NCI-H2029 (cell line): Measurements from ENCODE around the gene PCDHGC5.

Source experiments
- DNase-seq: peaks from one replicate; lab custom pipeline; 2025; lab: John Stamatoyannopoulos, UW

PCDHGC5 gene

DNA sequence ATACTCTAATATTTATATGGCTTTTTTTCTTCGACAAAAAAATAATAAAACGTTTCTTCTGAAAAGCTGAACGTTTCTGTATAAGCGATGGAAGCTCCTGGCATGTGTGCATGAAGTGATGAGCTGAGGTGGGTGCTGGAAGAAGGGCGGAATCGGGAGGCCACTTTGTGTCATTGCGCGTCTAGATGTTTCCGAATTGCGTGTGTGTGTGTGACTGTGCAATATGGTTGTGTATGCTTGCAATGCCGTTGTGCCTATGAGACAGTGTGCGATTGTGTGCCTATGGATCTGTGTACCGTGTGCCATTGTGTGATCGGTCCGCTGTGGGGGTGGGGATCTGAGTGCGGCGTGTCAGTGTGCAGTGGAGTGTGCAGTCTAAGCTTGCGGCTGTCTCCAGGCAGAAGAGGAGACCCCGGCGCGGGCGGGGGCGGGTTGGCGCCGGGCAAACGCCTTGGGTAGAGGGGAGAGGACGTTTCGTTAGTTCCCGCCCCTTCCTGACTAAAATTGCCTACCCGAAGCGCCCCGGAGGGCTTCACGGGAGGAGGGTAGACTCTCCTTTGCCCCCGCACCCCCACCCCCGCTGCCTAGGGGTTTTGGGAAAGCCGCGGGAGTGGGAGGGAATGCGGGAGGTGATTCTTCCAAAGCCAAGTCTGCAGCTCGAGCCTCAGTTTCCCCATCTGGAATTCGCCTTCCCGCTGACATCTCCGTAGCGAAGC is 24.2 kb downstream of the PCDHGC5 start:
- DNase-seq, result peak; percentile 42

DNA sequence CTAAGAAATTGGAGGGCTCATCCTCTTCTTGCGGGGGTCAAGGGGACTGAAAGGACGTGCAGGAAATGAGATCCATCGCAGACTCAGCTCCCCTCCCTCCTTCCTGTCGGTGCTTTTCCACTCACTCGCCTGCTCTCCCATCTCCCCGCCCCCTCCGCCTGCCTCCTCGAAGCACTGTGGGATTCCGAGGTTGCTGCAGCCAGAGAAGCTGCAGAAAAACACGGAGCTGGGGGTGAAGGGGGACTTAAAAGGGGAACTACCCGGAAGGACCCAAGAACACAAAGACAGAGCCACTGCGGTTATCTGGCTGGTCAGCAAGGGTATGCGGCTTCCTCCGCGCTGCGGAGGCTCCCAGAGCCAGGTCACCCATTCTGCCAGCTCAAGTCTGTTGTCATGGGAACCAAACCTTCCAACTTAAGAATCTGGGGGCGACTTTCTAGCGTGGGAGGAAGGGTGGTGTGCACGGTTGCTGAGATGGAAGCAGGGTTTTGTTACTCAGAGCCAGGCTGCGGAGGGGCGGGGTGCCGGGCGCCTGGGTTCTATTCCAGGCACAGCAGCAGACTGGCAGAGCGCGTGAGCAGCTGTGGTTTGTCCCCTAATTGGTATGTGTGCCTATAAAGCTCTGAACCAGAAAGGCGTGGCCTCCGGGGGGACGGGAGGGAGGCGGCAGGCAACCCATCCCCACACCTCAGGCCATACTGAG is 24.9 kb downstream of the PCDHGC5 start:
- DNase-seq, result peak; percentile 53

DNA sequence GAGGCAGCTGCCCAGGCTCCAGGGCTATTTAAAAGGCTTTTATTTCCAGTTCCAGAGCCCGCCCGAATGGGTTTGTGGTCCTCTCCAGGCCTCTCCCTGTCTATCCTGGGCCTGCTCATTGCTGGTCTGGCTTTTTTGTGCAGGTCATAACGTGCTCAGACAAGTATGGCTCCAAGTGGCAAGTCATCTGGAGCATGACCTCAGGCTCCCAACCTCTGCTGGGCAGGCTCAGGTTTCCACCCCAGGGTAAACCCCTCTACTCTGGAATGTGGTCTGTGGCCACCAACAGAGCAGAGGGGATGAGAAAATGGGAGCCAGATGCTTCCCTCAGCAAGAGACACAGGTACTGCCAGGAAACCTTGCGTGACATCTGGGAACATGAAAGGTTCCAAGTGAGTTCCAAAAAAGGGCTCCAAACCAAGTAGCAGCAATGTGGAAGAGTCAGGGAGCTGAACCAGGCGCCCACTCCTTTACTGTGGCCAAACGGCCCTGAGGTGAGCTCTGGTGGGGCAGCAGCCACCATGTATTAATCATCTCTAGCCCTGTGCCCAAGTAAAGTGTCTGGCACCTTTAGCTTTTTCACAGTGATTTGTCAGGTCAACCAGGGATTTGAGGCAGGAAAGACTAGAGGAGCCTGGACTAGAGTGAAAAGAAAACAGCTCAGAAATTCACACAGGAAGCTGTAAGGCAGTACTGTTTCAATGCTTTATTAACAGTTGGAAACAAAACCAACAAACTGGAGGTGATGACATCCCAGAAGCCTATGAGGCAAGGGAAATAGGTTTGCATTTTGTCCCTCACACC is 25.7 kb downstream of the PCDHGC5 start:
- no peak for DNase-seq

DNA sequence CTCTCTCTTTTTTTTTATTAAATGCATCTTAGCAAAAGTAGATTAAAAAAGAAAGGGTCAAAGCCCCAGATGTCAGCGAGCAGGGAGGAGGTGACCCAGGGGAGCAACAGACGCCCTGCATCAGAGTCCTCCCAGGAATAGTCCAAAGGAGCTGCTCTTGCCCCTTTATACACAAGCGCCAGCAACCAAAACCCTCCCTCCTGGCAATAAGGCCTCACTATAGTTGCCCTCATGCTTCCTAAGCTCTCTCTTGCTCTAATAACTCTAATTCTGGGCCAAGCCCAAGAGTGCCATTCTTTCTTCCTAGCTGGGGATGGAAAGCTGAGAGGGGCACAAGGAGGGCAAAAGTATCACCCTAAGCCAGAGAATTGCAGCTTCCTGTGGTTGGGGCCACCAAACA is 26.3 kb downstream of the PCDHGC5 start:
- no peak for DNase-seq

DNA sequence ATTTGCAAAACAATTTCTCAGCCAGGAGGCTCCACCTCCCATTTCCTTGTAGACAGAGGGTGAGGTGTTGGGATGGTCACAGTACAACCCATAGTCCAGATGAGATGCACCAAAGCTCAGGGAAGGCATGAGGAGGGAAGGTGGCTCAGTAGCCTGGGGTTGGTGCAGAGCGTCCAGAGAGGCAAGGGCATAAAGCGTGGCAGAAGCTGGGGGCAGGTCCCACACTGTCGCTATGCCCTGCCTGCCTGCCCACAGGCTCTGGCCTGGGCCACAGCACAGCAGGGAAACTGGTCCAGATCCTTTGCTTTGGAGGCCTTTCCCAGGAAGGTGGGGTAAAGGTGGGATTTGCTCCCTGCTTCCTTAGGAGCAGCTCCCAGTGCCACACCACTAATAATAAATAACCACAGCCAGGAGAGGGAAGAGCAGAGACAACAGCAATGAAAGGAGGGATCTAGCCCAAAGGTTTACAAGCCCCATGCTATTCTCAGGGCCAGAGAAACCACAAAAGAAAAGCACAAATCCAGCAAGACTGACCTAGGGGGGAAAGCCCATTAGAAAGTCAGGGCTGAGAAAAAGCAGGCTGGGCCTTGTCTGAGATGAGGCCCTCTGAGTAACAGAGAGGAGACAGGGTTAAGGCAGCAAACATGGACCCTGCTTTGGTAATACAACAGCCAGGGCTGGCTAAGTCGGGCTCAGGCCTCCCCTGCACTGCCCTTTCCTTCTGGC is 27.2 kb downstream of the PCDHGC5 start:
- no peak for DNase-seq

DNA sequence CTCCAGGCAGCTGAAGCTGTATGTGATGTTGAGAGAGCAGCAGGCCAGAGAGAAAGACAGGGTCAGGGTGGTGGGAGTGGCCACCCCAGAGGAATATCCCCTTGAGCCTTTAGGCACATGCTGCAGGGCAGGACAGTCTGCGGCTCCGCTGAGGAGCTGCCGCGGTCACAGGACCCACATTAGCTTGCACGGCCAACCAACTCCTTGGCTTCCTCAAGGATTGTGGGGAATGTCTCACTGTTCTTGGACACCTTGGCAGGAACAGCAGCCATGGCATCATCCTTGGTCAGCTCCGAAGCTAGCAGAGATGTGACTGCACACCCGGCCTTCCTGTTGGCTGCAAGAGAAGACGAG is 27.8 kb downstream of the PCDHGC5 start:
- DNase-seq, result no peak

DNA sequence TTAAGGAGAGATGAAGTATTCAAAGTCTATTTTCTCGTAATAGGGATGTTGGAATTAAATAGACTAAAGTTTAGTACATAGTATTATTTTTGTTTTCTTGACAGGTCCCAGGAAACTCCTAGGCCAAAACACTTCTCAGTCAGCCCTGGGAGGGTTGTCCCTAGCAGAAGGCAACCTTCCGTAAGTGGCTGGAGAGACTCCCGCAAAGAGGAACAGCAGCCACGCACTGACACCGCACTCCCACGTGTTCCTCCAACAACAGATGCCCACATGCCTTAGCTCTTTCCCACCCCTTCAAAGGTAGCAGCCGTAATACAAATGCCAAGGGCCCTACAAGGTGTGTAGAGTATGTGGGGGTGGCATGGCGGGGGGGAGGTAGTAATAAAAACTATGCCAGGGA is 28.4 kb downstream of the PCDHGC5 start:
- no peak for DNase-seq

DNA sequence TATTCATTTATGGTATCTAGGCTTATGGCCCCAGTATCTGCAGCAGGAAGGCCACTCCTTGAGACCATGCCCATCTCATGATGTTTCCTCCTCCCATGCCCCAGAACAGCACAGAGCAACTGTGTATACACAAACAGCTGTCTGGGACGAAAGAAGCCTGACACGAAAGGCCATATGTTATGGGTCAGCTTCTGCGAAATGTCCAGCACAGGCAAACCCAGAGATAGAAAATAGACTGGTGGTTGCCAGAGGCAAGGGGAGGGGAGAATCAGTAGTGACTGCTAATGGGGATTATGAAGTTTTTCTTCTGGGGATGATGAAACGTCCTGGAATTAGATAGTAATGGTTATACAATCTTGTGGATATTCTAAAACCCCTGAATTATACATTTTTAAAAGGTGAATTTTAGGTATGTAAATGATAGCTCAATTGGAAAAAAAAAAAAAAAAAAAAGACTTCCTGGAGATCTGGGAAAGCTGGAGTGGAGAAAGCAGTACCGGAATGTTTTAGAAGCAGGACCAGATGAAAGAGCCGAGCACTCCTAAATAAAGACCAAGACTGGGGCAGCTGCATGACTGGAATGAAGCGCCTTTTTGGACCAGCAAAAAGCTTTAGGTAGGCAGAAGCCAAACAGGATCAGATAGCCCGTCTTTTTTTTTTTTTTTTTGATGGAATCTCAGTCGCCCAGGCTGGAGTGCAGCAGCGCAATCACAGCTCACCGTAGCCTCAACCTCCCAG is 29.2 kb downstream of the PCDHGC5 start:
- DNase-seq, result no peak

DNA sequence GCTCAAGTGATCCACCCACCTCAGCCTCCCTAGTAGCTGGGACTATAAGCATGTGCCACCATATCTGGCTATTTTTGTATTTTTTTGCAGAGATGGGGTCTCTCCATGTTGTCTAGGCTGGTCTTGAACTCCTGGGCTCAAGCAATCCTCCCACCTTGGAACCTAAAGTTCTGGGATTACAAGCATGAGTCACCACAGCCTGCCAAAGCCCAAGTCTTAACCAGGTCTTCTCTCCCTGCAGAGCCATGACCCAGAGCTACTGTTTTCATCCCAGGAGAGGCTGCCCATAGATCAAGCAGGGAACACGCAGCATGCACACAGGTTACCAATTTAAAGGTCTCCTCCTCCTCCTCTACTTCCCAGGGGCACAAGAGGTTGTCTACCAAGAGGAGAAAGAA is 29.7 kb downstream of the PCDHGC5 start:
- no peak for DNase-seq

DNA sequence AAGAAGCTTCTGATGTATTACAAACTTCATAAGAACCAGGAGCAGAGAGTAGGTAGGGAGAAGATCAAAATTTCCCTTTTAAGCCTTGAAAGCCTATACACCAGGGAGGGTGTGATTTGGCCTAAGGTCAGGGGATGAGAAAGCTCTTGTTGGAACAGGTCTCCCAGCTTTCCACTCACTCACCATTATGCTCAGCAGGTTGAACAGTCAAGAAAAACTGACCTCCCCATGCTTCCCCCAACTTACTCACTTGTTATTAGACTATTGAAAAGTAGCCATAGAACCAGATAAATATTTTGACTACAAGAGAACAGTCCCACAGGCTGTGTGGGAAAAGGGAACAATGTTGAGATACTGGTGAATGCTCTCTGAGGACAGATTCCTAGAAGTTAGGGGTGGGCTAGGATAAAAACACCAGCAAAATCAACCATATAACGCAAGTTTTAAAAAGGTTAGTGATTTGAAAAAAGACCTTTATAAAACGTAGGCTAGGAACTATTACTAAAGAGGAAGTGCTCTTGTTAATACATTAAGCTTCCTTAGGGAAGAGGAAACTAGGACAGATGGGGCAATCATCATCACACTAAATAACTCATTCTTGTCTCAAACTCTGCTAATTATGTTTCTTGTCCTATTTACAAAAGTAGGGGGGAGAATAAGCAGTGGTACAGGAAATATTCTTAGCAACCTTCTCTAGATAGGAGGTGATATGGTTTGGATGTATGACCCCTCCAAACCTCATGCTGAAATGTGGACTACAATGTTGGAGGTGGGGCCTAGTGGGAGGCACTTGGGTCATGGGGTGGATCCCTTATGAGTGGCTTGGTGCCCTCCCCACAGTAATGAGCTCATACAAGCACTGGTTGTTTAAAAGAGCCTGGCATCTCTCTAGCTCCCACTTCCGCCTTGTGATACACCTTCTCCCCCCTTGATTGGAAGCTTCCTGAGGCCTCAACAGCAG is 31.0 kb downstream of the PCDHGC5 start:
- DNase-seq, result no peak

DNA sequence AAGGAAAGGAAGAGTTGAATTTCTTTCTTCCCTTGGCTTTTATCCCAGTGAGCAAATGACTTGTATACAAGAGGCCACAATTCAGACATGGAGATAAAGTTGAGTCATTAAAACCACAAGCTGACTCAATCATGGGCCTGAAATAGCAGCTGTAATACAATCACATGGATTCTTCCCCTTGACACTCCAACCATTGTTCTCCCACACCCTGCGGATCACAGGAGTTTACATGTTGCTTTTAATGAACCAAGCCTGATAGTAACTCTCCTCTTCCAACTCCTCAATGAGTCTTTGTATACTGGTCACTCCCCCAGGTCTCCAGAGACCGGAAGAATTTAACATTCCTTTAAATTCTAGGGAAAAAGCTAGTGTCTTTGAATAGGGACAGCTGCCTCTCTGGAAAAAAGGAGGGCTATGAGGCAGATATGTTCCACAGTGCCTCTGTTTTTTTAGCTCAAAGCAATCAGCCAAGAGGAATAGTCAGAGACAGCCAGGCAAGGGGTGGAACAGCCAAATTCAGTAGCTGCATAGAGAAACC is 32.4 kb downstream of the PCDHGC5 start:
- peak; percentile 40 for DNase-seq

DNA sequence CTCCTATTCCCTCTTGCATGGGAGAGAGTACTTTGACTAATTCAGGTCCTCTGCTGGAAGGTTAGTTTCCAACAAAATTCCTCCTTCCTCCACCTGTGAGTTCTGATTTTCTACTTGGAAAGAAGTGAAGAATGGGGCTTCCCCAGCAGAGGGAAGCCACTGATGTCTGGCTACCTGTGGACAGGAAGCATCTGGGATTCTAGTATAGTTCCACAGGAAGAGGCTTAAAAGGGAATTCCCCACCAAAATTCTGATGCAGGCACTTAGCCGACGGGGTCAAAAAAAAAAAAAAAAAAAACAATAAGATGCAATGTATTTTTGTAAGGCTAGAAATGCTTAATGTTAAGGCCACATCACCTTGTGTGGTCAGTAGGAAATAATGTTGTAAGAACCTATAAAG is 33.4 kb downstream of the PCDHGC5 start:
- DNase-seq, result no peak

DNA sequence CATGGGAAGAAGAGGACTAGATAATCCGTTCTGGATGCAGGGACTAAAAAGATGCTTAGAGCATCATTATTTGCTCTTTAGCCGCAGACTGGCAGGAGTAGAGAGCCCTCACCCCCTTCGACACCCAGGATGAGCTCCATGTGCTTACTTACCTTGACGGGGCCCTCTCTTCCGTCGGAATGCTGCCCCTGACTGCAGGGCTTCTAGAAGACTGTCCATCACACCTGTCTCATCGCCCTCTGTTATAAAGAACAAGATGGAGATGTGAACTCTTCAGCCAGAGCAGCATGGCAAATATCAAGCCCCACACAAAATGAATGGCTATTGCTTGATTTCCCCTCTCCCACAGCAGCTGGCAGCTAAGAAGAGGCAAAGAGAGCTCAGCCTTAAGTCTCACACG is 35.1 kb downstream of the PCDHGC5 start:
- no peak for DNase-seq

DNA sequence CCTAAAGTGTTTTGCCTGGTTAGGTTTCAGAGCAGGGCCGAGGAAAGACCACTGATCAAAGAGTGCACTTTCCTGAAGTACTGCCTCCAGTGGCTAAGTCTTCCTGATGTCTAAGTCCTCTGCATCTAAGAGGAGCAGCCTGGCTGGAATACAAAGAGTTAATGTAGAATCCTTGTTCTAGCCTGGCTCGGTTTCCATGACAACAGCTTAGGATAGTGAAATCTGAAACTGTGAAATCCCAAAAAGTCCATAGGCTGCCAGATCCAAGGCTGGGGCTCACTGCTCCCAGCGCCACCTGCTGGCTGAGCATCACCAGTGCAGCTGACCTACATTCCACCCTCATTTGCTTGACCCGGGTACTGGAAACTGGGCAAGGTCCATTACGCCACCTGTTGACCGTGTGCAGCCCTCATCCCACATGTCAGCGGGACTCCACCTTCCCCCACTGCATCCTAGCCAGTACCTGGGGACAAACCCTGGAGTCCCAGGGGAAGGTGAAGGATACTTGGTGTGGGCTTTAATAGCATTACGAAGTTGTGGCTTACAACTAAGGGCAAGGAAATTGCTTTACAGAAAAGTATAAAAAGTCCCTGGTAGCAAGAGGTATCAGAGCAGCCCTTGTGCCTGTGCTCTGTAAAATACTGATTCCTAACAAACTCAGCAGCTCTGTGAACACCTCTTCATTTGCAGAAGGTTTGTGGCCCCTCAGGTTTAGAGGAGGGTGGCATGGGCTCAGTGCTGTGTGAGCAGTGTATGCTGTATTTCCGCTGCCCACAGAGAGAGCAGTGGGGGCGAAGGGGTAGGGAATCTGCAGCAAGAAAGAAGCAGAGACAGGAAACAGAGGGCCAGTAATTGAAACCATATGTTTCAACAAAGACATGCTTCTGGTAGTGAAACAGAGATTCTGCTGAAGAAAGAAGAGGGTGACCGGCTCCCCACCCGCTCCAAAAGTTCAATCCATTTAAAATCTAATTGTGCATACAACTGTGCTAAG is 36.0 kb downstream of the PCDHGC5 start:
- peak; percentile 91 for DNase-seq

DNA sequence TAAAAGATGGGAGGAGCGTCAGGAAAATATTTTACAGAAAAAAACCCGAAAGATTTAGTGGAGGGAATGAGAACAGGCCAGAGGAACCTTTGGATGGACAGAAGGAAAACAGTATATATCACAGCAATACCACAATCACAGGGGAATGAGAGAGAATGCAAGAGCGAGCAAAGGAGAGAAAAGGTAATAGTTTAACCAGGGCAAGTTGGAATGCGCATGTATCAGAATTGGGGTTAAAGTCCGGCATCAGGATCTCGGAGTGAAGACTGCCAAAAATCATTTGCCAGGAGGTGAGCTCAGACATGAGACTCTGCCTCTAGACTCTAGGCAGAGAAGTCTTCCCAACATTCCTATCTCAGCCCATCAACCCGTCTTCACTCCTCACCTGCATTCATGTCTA is 36.8 kb downstream of the PCDHGC5 start:
- DNase-seq, result no peak

DNA sequence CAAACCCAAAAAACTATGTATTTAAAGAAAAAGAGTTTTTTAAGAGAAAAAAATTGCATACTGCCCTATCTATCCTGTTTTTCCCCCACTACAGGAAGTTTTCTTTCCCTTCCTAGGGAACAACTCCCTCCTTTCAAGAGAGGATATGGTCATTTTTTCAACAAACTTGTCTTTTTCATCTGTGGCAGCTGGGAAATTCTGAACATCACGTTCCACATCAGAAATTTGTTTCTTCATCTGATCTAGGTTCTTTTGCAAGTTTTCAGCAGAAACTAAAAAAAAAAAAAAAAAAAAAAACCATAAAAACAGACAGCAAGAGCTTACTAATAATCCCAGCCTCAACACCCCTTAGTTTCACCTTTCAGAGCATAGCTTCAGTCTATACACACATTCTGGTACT is 38.5 kb downstream of the PCDHGC5 start:
- no peak for DNase-seq

DNA sequence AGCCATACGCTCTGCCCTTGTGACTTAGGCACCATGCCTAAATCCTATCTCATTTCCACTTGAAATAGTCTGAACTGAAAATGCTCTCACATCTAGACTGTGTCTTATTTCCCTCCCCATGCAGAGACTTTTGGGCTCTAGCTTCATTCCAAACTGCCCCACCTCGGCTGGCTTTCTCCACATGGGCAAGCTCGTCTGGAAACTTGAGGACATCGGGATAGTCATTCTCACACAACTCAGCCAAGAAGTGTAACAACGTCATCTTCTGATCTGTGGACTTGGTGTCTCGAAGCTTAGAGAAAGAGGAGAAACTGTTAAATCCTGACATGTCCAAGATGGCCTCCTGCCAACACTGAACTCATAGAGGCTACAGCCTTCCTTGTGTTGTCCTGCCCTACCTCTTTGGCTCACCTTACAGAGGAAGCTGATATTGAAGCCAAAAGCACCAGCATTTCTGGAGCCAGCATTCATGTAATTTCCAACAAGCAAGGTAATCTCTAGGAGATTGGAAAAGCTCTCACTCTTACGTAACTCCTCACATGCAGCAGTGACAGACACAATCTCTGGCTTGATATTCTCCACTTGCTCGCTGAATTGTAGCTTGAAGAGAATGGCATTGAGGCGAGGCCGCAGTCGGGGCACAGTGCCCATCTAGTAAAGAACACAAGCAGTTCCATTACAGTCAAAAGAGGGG is 39.6 kb downstream of the PCDHGC5 start:
- DNase-seq, result no peak

DNA sequence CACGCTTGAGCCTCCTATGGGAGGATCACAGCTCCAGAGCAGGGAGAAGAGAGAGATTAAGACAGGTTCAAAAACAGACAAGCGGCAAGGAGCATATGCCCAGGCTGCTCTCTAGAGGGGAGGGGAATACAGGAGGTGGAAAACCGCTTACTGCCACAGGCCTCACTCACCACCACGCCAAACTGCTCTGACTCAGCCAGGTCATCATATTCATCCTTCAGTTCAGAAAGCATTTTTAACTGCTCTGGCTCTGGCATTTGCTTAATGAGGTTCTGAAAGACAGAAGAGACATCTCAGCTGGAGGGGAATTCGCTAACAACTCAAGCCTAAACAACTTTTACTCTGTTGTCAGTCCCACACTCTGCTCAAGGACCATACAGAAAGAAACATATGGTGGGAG is 40.1 kb downstream of the PCDHGC5 start:
- no peak for DNase-seq
